SK-N-SH (cell line): ENCODE measurements around the gene MAD2L2. TPM values are rescaled to one million over a fixed set of nuclear protein-coding genes. Genes with fewer than 3 reads are reported as not detected.

ENCODE experiments used
- CTCF ChIA-PET: fragments of 300-600, 350-600 bp; formaldehyde crosslinking; extraction: SDS; loops from one replicate; lab custom pipeline; 2021; lab: Yijun Ruan, JAX
- POLR2A ChIA-PET: fragments of 350-600 bp; sonication (Branson Sonifier 250); formaldehyde crosslinking; extraction: SDS; loops from one replicate; lab custom pipeline; 2020; ENCODE audit warnings: antibody characterized with exemption, inconsistent platforms; lab: Yijun Ruan, JAX
- DNase-seq: peaks from one replicate; pipeline ENCODE4 v3.0.0; 2012
- H2AFZ ChIP-seq: fragments of 200-600 bp; sonication (generic); 2 replicates; pipeline ENCODE4 v1.8.1; 2016; ENCODE audit warnings: antibody characterized with exemption, mild to moderate bottlenecking, low read depth
- H3F3A ChIP-seq: fragments of 200-600 bp; sonication (generic); replicated peaks from 2 replicates; pipeline ENCODE3; 2016; ENCODE audit warnings: antibody characterized with exemption, mild to moderate bottlenecking; ENCODE audit not compliant: insufficient read depth
- H3K27ac ChIP-seq, 2 experiments: fragments of 200-500 bp in 1 of 2; fragments of 200-600 bp in 1 of 2; sonication (Bioruptor generic) in 1 of 2; sonication (generic), shearing (Covaris generic) in 1 of 2; 2 replicates each; pipeline versions ENCODE4 v1.5.1 to v1.6.1; 2014 to 2016; ENCODE audit warnings: low read depth in 2 of 2, inconsistent platforms in 1 of 2, low read length in 1 of 2, mild to moderate bottlenecking in 1 of 2, mixed read lengths in 1 of 2
- H3K27me3 ChIP-seq: fragments of 200-600 bp; sonication (generic), shearing (Covaris generic); 2 replicates; pipeline ENCODE4 v1.6.1; 2016; ENCODE audit warnings: mixed run types; ENCODE audit not compliant: insufficient read depth
- H3K36me3 ChIP-seq, 2 experiments: fragments of 200-500 bp in 1 of 2; fragments of 200-600 bp in 1 of 2; sonication (Bioruptor generic) in 1 of 2; sonication (generic) in 1 of 2; replicated peaks in 1 of 2; 2 replicates each; pipeline versions ENCODE3 to v1.5.1; 2014 to 2016; ENCODE audit warnings: low read length in 1 of 2, mild to moderate bottlenecking in 1 of 2; ENCODE audit not compliant: insufficient read depth in 2 of 2, control insufficient read depth in 1 of 2
- H3K4me1 ChIP-seq, 2 experiments: fragments of 200-500 bp in 1 of 2; fragments of 200-600 bp in 1 of 2; sonication (Bioruptor generic) in 1 of 2; sonication (generic), shearing (Covaris generic) in 1 of 2; 2 replicates each; pipeline versions ENCODE4 v1.5.1 to v1.6.1; 2014 to 2016; ENCODE audit warnings: low read depth in 1 of 2, low read length in 1 of 2, mixed run types in 1 of 2; ENCODE audit not compliant: insufficient read depth in 2 of 2, control insufficient read depth in 1 of 2
- H3K4me2 ChIP-seq: fragments of 200-600 bp; sonication (generic), shearing (Covaris generic); 2 replicates; pipeline ENCODE4 v1.6.1; 2017; ENCODE audit warnings: mixed run types
- H3K4me3 ChIP-seq, 2 experiments: fragments of 200-500 bp in 1 of 2; fragments of 200-600 bp in 1 of 2; sonication (Bioruptor generic) in 1 of 2; sonication (generic), shearing (Covaris generic) in 1 of 2; 2 replicates each; pipeline versions ENCODE4 v1.5.1 to v1.8.1; 2014 to 2016; ENCODE audit warnings: low read depth in 2 of 2, inconsistent platforms in 1 of 2, low read length in 1 of 2, mild to moderate bottlenecking in 1 of 2, mixed read lengths in 1 of 2, moderate library complexity in 1 of 2
- H3K79me2 ChIP-seq: fragments of 200-600 bp; sonication (generic); 2 replicates; pipeline ENCODE4 v1.8.1; 2017; ENCODE audit warnings: mild to moderate bottlenecking; ENCODE audit not compliant: insufficient read depth
- H3K9ac ChIP-seq: fragments of 200-600 bp; sonication (generic); 2 replicates; pipeline ENCODE4 v1.6.1; 2017; ENCODE audit warnings: mixed run types
- H3K9me2 ChIP-seq: fragments of 200-600 bp; sonication (generic); 2 replicates; pipeline ENCODE4 v1.6.1; 2017; ENCODE audit warnings: mixed run types
- H3K9me3 ChIP-seq: fragments of 200-600 bp; sonication (generic); 2 replicates; pipeline ENCODE4 v1.6.1; 2017; ENCODE audit warnings: mixed run types, mild to moderate bottlenecking, moderate library complexity
- H4K20me1 ChIP-seq: fragments of 200-600 bp; sonication (generic); 2 replicates; pipeline ENCODE4 v1.6.1; 2017; ENCODE audit warnings: mild to moderate bottlenecking, mixed run types; ENCODE audit not compliant: insufficient read depth
- CHD2 ChIP-seq: fragments of 150-350 bp; IDR thresholded peaks from 2 replicates; pipeline ENCODE4 v1.6.1; 2018; ENCODE audit warnings: low read length; ENCODE audit not compliant: partially characterized antibody
- ELF1 ChIP-seq: IDR thresholded peaks from 2 replicates; pipeline ENCODE4 v1.4.0; 2012
- EP300 ChIP-seq, 2 experiments: IDR thresholded peaks; 2 replicates each; pipeline versions ENCODE4 v1.4.0 to v1.6.1; 2012; ENCODE audit warnings: borderline replicate concordance in 1 of 2, low read depth in 1 of 2, low read length in 1 of 2
- EZH2phosphoT487 ChIP-seq: fragments of 200-600 bp; sonication (generic); IDR thresholded peaks from 2 replicates; pipeline ENCODE4 v1.6.1; 2017; ENCODE audit warnings: low read depth, mixed run types, mild to moderate bottlenecking, antibody characterized with exemption, moderate library complexity, borderline replicate concordance
- FOSL2 ChIP-seq: IDR thresholded peaks from 2 replicates; pipeline ENCODE4 v1.4.0; 2012; ENCODE audit warnings: low read depth, mild to moderate bottlenecking, moderate library complexity, borderline replicate concordance
- FOXJ3 ChIP-seq: sonication (generic); formaldehyde crosslinking; IDR thresholded peaks from 2 replicates; pipeline ENCODE4 v1.5.1; 2020; ENCODE audit warnings: mild to moderate bottlenecking, missing genetic modification reagents
- GATA2 ChIP-seq: sonication (generic); formaldehyde crosslinking; IDR thresholded peaks from 2 replicates; pipeline ENCODE4 v1.5.0; 2020; ENCODE audit warnings: mild to moderate bottlenecking, missing genetic modification reagents
- JUND ChIP-seq: IDR thresholded peaks from 2 replicates; pipeline ENCODE4 v1.4.0; 2012
- MEF2A ChIP-seq: IDR thresholded peaks from 2 replicates; pipeline ENCODE4 v1.4.0; 2012; ENCODE audit warnings: low read depth, borderline replicate concordance
- NFIC ChIP-seq: IDR thresholded peaks from 2 replicates; pipeline ENCODE4 v1.4.0; 2012; ENCODE audit warnings: borderline replicate concordance
- RAD21 ChIP-seq: IDR thresholded peaks from 2 replicates; pipeline ENCODE4 v1.6.1; 2012; ENCODE audit warnings: mild to moderate bottlenecking, low read length
- RCOR1 ChIP-seq: fragments of 150-350 bp; IDR thresholded peaks from 2 replicates; pipeline ENCODE4 v1.6.1; 2017; ENCODE audit warnings: antibody characterized with exemption, low read length
- SIN3A ChIP-seq: IDR thresholded peaks from 2 replicates; pipeline ENCODE4 v1.6.1; 2012; ENCODE audit warnings: low read depth, mild to moderate bottlenecking, low read length, moderate library complexity, borderline replicate concordance
- TCF12 ChIP-seq: IDR thresholded peaks from 2 replicates; pipeline ENCODE4 v1.4.0; 2012
- TEAD4 ChIP-seq: IDR thresholded peaks from 2 replicates; pipeline ENCODE4 v1.4.0; 2012; ENCODE audit warnings: mild to moderate bottlenecking, borderline replicate concordance; ENCODE audit not compliant: insufficient read depth
- YY1 ChIP-seq: IDR thresholded peaks from 2 replicates; pipeline ENCODE4 v1.4.0; 2012; ENCODE audit warnings: low read depth, mild to moderate bottlenecking
- WGBS: methylation state at CpG from one replicate; pipeline ENCODE4 v1.1.6; 2017; ENCODE audit warnings: low lambda C conversion rate; 5-methylcytosine and 5-hydroxymethylcytosine counted together
- polyA plus RNA-seq, 3 experiments: library from polyadenylated mRNA; depleted of rRNA; stranded (reverse); fragments of >200 nt; gene quantifications; 2 replicates each; pipeline ENCODE4 v1.2.3, GENCODE V29; 2012
- TF ChIP-seq, protein P1 (sequence below): fragments of 150-350 bp; IDR thresholded peaks from 2 replicates; pipeline ENCODE4 v1.6.1; 2016; ENCODE audit warnings: mild to moderate bottlenecking, low read depth, low read length
- TF ChIP-seq, protein P2 (sequence below): fragments of 200-600 bp; sonication (generic); IDR thresholded peaks from 2 replicates; pipeline ENCODE4 v1.6.1; 2017; ENCODE audit warnings: antibody characterized with exemption, mild to moderate bottlenecking, moderate library complexity

Gene MAD2L2
- polyA plus RNA-seq, 1 of the 3 experiments (the other 2 are of a cell fraction), result 94.0 TPM

DNA sequence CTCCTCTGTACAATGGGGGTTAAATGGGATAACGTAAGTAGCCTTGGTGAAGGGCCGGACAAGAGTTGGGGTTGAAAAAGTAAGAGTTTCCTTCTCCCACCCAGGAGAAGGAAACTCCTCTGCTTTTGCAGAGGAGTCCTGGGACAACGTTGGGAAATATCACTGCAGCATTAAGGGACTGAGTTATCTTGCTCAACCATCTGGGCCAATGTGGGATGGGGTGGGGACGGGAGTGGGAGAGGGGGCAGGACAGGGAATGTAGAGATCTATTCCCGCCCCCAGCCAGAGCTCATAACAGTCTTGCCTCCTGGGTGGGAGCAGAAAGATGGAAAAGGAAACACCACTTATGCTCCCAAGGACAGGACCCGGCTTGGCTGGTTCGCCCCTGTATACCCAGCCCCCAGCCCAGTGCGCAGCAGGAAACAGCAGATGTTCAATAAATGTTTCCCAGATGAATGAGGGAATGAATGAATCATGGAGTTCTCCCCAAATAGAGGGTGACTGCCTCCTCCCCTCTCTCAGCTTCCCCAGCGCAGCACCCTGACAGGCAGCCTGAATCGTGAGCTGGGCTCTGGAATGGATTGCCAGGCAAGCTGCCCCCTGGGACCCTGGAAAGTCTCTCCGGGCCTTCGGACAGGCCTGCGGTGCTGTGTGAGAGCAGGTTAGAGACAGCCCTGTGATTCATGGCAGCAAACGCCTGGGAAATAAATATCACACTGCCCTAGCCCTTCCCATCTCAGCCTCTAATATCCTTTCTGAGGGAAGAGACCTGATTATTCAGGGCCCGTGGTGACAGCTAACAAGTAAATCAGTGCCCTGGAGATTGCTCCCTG is 51.5 kb downstream of the MAD2L2 start:
- Histone ChIP-seq H3K36me3 (no peaks in the 10 kb centered on the region), H4K20me1 (no peaks in the 10 kb centered on the region), H3K9me2 (no peaks in the 10 kb centered on the region), H3K4me3 (no peak overlapping the region), H3K4me2 (no peak overlapping the region), H2AFZ (no peak overlapping the region), H3K27ac (no peak overlapping the region), H3K27me3 (no peaks in the 10 kb centered on the region; the same call in 1 of the 2 replicates), H3K4me1 (peaks cover 0 to 5% of the 10 kb centered on the region in 2 experiments; a peak in 1 of 4 replicates), H3F3A (no peaks in the 10 kb centered on the region), H3K9ac (no peak overlapping the region), H3K79me2 (no peaks in the 10 kb centered on the region), H3K9me3 (no peaks in the 10 kb centered on the region)
- CTCF ChIA-PET, result interaction anchor here (0.8 to 5.6 kb wide), 7 partner anchors 8 to 150 kb away, joined by 3 to 21 read pairs (median 4); partner anchors contain the start of gene DISP3
- 39% methylated on average over 15 of the region's 15 CpGs for WGBS
- POLR2A ChIA-PET, result no interaction called here
- no peak for TF ChIP-seq JUND
- TF ChIP-seq, protein P1, sequence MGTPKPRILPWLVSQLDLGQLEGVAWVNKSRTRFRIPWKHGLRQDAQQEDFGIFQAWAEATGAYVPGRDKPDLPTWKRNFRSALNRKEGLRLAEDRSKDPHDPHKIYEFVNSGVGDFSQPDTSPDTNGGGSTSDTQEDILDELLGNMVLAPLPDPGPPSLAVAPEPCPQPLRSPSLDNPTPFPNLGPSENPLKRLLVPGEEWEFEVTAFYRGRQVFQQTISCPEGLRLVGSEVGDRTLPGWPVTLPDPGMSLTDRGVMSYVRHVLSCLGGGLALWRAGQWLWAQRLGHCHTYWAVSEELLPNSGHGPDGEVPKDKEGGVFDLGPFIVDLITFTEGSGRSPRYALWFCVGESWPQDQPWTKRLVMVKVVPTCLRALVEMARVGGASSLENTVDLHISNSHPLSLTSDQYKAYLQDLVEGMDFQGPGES, result no peak
- TF ChIP-seq RAD21, result no peak
- TF ChIP-seq FOXJ3 (CRISPR knock-in tag), result no peak
- no peak for TF ChIP-seq MEF2A
- TF ChIP-seq NFIC, result no peak
- TF ChIP-seq GATA2 (CRISPR knock-in tag), result no peak
- no peak for TF ChIP-seq ELF1
- no peak for TF ChIP-seq SIN3A
- no peak for TF ChIP-seq EP300 (IDR thresholded peaks at IDR 0.05; ENCODE audit: borderline replicate concordance in 1 of 2, low read depth in 1 of 2, low read length in 1 of 2)
- TF ChIP-seq, protein P2, sequence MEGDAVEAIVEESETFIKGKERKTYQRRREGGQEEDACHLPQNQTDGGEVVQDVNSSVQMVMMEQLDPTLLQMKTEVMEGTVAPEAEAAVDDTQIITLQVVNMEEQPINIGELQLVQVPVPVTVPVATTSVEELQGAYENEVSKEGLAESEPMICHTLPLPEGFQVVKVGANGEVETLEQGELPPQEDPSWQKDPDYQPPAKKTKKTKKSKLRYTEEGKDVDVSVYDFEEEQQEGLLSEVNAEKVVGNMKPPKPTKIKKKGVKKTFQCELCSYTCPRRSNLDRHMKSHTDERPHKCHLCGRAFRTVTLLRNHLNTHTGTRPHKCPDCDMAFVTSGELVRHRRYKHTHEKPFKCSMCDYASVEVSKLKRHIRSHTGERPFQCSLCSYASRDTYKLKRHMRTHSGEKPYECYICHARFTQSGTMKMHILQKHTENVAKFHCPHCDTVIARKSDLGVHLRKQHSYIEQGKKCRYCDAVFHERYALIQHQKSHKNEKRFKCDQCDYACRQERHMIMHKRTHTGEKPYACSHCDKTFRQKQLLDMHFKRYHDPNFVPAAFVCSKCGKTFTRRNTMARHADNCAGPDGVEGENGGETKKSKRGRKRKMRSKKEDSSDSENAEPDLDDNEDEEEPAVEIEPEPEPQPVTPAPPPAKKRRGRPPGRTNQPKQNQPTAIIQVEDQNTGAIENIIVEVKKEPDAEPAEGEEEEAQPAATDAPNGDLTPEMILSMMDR, result no peak
- no peak for TF ChIP-seq FOSL2
- DNase-seq, result no peak

DNA sequence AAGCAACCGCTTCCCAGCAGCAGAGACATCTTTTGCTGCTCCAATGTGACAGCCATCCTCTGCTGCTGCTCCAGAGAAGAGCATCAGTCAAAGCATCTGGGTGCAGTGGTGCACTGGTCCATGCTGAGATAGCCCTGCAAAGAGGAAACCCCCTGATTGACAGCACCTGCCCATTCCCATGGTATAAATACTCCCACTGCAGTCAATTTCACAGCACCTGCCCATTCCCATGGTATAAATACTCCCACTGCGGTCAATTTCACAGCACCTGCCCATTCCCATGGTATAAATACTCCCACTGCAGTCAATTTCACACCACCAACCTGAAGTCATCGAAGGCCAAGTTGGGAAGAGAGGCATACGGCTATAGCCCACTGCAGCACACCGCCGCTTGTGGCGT is 52.2 kb downstream of the MAD2L2 start:
- Histone ChIP-seq H3K9me3 (no peaks in the 10 kb centered on the region), H3K4me1 (peaks cover 0 to 3% of the 10 kb centered on the region in 2 experiments; a peak in 1 of 4 replicates), H3K79me2 (no peaks in the 10 kb centered on the region), H3K4me2 (no peak overlapping the region), H3K27ac (no peak overlapping the region), H3K27me3 (no peaks in the 10 kb centered on the region; the same call in 1 of the 2 replicates), H3K9ac (no peak overlapping the region), H3K9me2 (no peaks in the 10 kb centered on the region), H2AFZ (no peak overlapping the region), H3F3A (no peaks in the 10 kb centered on the region), H4K20me1 (no peaks in the 10 kb centered on the region), H3K4me3 (no peak overlapping the region), H3K36me3 (no peaks in the 10 kb centered on the region)
- no peak for DNase-seq
- CTCF ChIA-PET, result interaction anchor here (1.1 to 5.6 kb wide), 4 partner anchors 9 to 17 kb away, joined by 3 to 21 read pairs (median 4); no protein-coding TSS in a partner anchor
- WGBS, result 73% methylated on average over 6 of the region's 7 CpGs
- TF ChIP-seq CHD2, result no peak
- TF ChIP-seq RAD21, result no peak
- no peak for TF ChIP-seq TCF12
- TF ChIP-seq EZH2phosphoT487, result no peak
- TF ChIP-seq TEAD4, result no peak
- TF ChIP-seq, protein P1, result no peak
- TF ChIP-seq MEF2A, result no peak
- no peak for TF ChIP-seq RCOR1
- TF ChIP-seq YY1, result no peak
- POLR2A ChIA-PET, result interaction anchor here (0.8 kb wide), 1 partner anchor 591 kb away, joined by 3 read pairs; no protein-coding TSS in a partner anchor
